ENCODE data around the gene DLGAP1. TPM values are rescaled to one million over a fixed set of nuclear protein-coding genes. Genes with fewer than 3 reads are reported as not detected.

Gene DLGAP1
- total RNA-seq, 6 experiments from 2014 or later = 0.09 to 0.31 (median 0.18) TPM; not detected in 2

DNA sequence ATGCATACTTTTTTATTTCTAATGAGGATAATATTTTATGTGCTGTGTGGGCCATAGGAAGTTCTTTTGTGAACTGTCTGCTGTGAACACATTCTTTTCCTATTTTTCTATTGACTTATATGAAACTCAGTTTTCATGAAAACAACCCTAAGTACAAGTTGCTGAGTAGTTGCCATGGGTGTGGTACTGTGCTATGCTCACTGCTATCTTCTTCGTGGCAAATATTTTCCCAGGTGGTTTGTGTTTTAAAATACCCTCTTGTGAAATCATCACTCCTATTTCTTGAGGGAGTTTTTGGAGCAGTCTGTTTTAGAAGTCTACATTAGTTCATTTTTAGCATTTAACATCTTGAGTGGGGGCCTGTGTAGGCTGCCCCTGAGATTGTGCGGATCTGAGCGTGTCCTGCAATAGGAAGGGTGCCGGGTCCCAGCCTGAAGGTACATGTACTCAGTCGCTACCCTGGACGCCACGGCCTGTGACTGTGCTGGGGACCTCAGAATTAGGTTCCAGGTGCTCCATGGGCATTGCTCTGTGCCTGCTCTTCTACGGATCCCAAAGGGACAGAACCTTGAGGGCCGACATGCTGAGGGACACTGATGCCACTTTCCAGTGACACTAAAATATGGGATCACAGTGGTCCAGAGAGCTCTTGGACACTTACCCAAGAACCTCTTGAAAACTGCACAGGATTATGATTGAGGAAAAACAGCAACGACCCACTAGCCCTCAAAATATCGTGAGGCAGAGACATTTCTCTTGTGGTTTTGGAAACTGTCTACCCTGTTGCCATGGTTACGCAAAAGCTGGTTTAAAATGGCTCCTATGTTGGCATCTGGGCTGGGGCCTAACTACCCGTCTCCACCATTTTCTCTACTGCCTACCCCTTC, 524.7 kb downstream of the DLGAP1 start:
- no peak for DNase-seq
- H3K27ac ChIP-seq = no peak overlapping the region
- H3K4me3 ChIP-seq = no peak overlapping the region
- H3K4me1 ChIP-seq = no peaks in the 10 kb centered on the region
- H3K27me3 ChIP-seq = no peaks in the 10 kb centered on the region
- 83% methylated on average over 7 of the region's 13 CpGs for WGBS (ENCODE audit: insufficient coverage, low coverage, low lambda C conversion rate, missing lambda C conversion rate)
- no peaks in the 10 kb centered on the region for H3K36me3 ChIP-seq
- ATAC-seq = no peak
- TF ChIP-seq POLR2A (IDR thresholded peaks at IDR 0.05) = no peak
- TF ChIP-seq, protein P1, sequence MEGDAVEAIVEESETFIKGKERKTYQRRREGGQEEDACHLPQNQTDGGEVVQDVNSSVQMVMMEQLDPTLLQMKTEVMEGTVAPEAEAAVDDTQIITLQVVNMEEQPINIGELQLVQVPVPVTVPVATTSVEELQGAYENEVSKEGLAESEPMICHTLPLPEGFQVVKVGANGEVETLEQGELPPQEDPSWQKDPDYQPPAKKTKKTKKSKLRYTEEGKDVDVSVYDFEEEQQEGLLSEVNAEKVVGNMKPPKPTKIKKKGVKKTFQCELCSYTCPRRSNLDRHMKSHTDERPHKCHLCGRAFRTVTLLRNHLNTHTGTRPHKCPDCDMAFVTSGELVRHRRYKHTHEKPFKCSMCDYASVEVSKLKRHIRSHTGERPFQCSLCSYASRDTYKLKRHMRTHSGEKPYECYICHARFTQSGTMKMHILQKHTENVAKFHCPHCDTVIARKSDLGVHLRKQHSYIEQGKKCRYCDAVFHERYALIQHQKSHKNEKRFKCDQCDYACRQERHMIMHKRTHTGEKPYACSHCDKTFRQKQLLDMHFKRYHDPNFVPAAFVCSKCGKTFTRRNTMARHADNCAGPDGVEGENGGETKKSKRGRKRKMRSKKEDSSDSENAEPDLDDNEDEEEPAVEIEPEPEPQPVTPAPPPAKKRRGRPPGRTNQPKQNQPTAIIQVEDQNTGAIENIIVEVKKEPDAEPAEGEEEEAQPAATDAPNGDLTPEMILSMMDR (IDR thresholded peaks at IDR 0.05) = no peak
- no peaks in the 10 kb centered on the region for H3K9me3 ChIP-seq
- intact Hi-C loops (cut with DNase I) = no loop called here

DNA sequence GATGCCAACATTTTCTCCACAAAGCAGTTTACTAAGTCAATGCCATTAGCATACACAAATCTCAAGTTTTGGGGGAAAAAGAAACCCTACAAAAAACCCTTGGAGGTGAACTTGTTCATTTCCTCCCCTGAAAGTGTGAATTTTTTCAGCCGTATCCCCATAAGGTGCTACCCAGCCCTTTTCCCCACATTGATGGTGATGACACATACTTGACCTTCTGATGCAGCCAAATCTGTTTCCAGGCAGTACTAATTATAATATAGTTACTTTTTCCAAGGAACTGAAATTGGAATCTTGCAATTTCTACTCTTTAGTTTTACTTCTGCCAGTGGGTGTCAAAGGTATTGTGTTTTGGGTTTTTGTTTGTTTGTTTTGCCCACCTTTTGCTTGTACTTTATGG, 530.7 kb downstream of the DLGAP1 start:
- H3K27ac ChIP-seq = no peak overlapping the region
- no peaks in the 10 kb centered on the region for H3K9me3 ChIP-seq
- intact Hi-C loops (cut with DNase I) = no loop called here
- H3K27me3 ChIP-seq = no peaks in the 10 kb centered on the region
- no peaks in the 10 kb centered on the region for H3K36me3 ChIP-seq
- TF ChIP-seq POLR2A (IDR thresholded peaks at IDR 0.05) = no peak
- TF ChIP-seq, protein P1 (IDR thresholded peaks at IDR 0.05) = no peak
- no peaks in the 10 kb centered on the region for H3K4me1 ChIP-seq
- WGBS (ENCODE audit: insufficient coverage, low coverage, low lambda C conversion rate, missing lambda C conversion rate) = 62% methylated on average over 1 of the region's 1 CpG
- H3K4me3 ChIP-seq = no peak overlapping the region
- no peak for ATAC-seq
- DNase-seq = no peak

DNA sequence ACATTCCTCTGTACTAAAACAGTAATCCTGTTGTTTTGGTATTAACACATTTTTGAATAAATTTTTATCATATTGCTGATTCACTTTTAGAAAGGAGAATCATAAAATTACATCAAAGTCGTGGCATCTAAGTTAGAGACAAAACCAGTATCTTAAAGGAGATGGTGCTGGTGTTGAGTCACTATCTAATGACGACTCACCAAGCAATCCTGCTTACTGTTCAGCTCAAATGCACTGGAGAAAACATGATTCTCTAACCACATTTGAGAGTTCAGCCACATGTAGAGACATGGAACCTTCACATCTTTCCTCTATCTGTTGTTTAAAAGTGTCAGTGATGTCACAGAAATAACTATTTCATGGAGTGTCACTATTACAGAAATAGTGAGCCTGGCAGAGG, 531.4 kb downstream of the DLGAP1 start:
- no peak for ATAC-seq
- Histone ChIP-seq H3K4me3 (no peak overlapping the region), H3K9me3 (no peaks in the 10 kb centered on the region), H3K4me1 (no peaks in the 10 kb centered on the region), H3K27ac (no peak overlapping the region), H3K27me3 (no peaks in the 10 kb centered on the region), H3K36me3 (no peaks in the 10 kb centered on the region)
- intact Hi-C loops (cut with DNase I) = no loop called here
- no peak for DNase-seq
- WGBS (ENCODE audit: insufficient coverage, low coverage, low lambda C conversion rate, missing lambda C conversion rate) = 36% methylated on average over 2 of the region's 2 CpGs
- no peak for TF ChIP-seq POLR2A (IDR thresholded peaks at IDR 0.05)

DNA sequence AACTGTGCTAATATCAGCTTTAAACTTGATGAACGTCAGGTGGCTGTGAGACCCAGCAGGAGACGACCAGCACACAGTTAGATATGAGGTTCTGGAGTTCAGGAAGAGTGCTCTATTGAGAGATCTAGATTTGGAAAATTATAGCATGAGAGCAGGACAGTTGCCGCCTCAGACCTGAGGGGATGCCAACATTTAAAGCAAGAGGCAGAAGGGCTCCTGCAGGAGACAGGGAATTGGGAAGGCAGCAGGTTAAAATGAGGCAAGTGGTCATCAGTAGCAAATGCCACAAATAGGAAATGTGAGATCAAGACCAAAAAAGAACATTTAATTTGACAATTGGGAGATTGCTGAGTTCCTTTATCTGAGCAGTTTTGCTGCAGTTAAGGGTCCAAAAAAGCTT, 533.3 kb downstream of the DLGAP1 start:
- no peak for TF ChIP-seq POLR2A (IDR thresholded peaks at IDR 0.05)
- TF ChIP-seq, protein P1 (IDR thresholded peaks at IDR 0.05) = no peak
- intact Hi-C loops (cut with DNase I) = no loop called here
- no peaks in the 10 kb centered on the region for H3K27me3 ChIP-seq
- no peaks in the 10 kb centered on the region for H3K36me3 ChIP-seq
- WGBS (ENCODE audit: insufficient coverage, low coverage, low lambda C conversion rate, missing lambda C conversion rate) = 50% methylated on average over 3 of the region's 3 CpGs
- no peaks in the 10 kb centered on the region for H3K4me1 ChIP-seq
- H3K4me3 ChIP-seq = no peak overlapping the region
- H3K27ac ChIP-seq = no peak overlapping the region
- DNase-seq (no peak), ATAC-seq (no peak)
- no peaks in the 10 kb centered on the region for H3K9me3 ChIP-seq

DNA sequence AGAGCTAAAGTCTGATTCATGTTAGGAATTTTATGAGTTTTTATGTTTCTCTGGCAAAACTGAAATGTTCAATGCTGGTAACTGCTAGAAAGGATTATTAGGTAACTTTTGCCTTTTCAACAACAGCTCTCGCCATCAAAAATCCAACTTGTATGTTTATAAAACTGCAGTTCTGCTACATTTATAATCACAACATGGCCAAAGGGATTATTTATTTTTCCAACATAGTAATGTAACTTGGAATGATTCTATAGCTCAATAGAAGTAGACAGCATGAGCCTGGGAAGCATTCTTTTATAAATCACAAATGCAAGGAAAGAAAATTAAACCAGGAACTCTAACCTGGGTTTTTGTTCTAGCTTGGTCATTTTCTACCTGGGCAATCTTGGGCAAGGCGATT, 534.3 kb downstream of the DLGAP1 start:
- intact Hi-C loops (cut with DNase I) = no loop called here
- WGBS (ENCODE audit: insufficient coverage, low coverage, low lambda C conversion rate, missing lambda C conversion rate) = 63% methylated on average over 2 of the region's 2 CpGs

More for the DNA sequence above, 534.3 kb downstream of the DLGAP1 start:
- TF ChIP-seq, protein P1 (IDR thresholded peaks at IDR 0.05) = no peak
- TF ChIP-seq POLR2A (IDR thresholded peaks at IDR 0.05) = no peak
- no peaks in the 10 kb centered on the region for H3K4me1 ChIP-seq
- H3K4me3 ChIP-seq = no peak overlapping the region
- no peaks in the 10 kb centered on the region for H3K36me3 ChIP-seq
- no peaks in the 10 kb centered on the region for H3K27me3 ChIP-seq
- ATAC-seq = no peak
- H3K9me3 ChIP-seq = no peaks in the 10 kb centered on the region
- DNase-seq = no peak
- H3K27ac ChIP-seq = no peak overlapping the region

Data from right lobe of liver (tissue), 6 donors.